Measurements from ENCODE around the gene ZNF764.

The ZNF764 gene

DNA sequence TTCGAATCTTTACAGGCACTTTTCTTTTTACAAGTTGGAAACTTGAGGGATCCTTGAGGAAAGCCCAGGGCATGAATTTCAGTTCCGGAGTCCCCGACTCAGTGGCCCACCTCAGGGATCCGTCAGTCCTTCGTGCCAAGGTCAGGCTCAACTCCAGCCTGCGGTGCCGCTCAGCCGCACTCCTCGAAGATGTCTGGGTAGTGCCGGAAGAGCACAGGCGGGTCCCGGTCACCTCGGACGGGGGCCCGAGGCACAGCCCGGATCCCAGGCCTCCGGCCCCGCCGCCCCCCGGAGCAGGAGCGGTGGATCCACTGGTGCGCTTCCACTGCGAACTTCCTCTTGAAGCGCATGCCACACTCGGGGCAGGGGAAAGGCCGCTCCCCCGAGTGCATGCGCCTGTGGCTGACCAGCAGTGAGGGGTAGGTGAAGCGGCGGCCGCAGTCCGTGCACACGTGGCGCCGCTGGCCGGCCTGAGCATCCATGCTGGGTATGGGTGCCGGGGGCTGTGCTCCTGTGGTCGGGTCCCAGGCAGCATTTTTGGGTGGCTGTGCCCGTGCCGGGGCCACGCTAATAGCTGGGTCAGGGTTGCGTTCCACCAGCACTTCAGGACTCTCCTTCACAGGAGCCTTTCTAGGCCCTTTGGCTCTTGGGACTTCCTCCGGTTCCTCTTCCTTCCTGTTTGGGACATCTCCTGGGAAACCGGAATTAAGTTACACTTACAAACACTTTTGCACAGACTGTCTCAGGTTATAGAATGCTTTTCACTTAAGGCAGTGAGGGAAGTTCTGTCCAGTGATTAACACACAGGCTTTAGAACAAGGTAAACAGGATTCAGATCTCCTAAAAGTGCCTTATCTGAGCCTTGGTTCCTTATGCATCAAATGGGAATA, 11.8 kb upstream of the ZNF764 start:
- no peak for DNase-seq

DNA sequence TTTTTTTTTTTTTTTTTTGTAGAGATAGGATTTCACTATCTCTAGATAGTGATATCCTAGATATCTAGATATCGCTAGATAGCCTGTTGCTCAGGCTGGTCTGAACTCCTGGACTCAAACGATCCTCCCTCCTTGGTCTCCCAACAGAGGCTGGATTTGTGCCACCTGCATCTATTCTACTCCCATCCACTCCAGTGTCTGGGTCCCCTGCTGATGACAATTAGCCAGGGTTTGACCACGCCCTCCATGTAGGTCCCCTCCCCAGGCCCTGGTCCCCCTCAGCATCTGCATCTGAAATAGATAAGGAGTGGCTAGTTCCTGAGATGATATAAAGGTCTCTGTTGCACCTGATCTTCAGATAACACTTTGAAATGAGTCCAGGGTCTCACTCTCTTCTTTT, 11.1 kb upstream of the ZNF764 start:
- no peak for DNase-seq

DNA sequence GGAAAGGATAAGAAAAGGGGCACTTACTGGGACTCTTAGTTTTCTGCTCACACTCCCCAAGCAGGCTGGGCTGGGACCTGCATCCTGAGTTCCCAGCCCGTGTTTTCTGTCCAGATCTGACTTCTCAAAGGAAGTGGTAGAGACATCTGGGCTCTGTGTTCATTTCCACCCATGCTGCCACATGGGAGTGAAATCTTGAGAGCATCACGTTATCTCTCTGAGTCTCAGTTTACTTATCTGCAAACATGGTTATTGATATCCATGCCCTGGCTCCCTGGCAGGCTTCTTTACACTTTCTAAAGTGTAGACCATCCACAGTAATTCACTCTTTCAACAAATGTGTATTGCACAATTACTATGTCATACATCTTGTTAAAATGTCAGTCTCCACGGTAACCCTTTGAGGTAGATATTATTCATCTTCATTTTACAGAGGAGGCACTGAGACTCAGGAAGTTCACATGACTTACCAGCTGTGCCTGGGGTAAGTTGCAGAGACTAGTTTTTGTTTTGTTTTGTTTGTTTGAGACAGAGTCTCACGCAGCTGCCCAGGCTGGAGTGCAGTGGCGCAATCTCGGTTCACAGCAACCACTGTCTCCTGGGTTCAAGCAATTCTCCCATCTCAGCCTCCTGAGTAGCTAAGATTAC, 9.9 kb upstream of the ZNF764 start:
- no peak for DNase-seq

DNA sequence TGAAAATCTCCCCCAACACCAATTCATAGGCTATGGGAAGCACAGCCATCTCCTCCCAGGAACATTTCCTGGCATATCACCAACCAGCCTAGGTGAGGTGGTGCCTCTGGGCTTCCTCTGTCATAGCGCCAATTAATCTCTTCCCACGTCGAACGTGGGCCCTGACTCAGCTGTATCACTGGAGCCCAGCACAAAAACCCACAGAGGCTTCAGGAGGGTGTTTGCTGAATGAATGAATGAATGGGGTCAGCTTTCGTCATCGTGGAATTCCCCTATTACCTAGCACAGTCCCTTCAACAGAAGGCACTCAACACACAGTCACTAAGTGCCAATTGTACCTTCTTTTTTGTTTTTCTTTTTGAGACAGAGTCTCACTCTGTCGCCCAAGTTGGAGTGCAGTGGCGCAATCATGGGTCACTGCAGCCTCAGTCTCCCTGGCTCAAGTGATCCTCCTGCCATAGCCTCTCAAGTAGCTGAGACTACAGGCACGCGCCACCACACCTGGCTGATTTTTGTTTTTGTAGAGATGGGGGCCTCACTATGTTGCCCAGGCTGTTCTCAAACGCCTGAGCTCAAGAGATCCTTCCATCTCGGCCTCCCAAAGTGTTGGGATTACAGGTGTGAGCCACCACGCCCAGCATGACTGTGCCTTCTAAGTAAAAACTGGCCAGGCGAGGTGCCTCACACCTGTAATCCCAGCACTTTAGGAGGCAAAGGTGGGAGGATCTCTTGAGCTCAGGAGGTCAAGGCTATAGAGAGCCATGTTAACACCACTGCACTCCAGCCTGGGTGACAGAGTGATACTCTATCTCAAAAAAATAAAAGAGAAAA, 9.2 kb upstream of the ZNF764 start:
- DNase-seq = no peak

DNA sequence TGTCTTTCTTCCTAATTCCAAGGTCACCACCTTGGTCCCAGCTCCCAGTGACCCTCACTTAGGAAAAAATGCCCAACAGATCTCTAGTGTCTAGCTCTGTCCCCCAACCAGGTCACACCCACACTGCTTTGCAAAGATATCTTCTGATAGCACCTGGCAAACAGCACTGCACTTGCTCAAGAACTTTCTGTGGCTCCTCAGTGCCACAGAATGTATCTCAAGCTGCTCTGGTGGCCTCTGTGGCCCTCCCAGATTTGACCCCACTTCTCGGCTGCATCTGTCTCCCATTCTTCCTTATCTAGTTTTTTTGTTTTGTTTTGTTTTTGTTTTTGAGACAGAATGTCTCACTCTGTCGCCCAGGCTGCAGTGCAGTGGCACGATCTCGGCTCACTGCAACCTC, 8.4 kb upstream of the ZNF764 start:
- no peak for DNase-seq

DNA sequence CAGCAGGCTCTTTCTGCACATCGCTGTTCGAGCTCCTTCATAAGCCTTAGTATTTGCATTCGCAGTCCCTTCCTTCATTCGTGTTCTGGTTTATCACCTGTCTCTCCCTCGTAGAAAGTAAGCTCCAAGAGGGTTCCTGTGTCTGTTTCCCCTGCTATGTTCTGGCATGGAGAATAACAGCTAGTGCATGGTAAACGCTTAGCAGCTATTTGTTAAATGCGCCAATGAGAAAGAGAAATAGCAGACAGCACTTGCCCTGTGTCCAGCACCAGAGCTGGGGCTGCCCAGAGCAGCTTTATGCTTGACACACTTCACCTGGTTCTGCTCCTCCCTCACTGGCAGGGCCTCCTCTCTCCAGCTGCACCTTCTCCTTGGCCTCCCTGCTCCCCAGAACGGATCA, 7.8 kb upstream of the ZNF764 start:
- no peak for DNase-seq

DNA sequence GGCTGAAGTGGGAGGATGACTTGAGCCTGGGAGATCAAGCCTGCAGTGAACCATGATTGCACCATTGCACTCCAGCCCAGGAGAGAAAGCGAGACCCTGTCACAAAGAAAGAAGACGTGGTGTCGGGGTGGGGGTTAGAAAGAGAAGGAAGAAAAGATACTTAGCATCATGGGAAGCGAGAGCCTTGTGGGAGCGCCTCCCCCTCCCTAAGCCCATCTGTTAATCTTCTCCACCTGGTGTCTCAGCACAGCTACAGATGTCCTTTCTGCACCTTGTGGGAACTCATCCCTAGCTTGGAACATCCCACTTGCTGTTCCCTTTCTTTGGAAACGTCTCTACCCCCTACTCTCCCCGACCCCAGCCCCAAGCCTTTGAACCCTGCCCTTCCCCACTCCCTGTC, 7.4 kb upstream of the ZNF764 start:
- no peak for DNase-seq

DNA sequence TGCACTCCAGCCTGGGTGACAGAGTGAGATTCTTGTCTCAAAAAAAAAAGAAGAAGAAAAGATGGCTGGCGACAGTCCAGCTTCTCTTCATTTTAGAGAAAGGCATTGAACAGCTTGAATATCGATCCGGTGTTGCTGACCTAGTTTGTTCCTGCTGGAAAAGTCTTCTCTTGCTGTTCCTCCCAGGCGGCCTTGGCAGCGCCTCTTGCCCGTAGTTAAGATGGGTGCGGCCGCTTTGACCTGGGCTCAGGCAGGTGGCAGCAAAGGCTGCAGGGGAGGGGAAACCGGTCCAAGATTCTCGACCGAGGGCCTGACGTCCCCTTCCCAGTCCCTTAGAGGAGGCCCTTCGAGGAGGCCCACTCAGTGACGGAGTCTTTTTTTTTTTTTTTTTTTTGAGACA, 3.8 kb upstream of the ZNF764 start:
- DNase-seq = no peak

DNA sequence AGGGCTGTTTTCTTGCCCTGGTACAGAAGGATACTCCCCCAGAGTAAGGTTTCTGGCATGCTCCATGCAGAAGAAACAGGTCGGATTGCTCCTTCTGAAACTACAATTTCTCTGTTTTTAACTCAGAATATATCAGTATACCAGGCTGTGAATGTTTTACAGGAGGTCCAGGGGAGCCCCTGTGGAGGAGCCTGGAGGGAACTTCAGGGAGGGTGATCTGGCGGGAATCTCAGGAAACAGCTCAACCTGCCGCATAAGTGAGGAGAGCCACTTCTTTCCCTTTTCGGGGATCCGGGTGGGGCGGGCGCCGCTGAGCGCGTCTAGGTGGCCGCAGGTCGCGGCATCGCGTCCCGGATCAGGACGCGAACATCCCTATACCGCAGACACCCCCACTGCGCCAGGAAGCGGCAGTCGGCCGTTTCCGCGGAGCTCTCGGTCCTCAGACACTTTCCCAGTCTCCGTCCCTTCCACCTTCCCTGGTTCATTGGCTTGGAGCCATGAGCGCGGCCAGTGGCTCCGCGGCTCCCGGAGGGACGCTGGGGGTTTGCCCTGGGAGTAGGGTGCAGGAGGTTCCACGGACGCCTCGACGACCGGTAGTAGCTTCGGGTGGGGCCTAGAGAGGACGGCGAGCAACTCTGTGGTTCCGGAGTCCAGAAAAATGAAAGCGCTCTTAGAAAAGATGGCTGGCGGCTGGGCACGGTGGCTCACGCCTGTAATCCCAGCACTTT, 3.1 kb upstream of the ZNF764 start:
- no peak for DNase-seq

DNA sequence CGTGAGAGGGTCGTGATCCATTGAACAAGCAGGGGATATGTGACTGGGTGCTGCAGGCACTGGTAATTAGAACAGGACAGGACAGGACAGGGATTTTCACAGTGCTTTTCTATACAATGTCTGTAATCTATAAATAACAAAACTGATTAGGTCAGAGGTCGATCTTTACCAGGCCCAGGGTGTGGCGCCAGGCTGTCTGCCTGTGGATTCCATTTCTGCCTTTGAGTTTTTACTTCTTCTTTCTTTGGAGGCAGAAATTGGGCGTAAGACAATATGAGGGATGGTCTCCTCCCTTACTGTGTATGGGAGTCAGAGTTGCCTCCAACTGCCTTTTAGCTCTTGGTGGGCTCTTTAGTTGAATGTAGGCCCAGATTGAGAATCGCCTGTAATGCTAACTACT, 1.5 kb upstream of the ZNF764 start:
- DNase-seq = no peak

DNA sequence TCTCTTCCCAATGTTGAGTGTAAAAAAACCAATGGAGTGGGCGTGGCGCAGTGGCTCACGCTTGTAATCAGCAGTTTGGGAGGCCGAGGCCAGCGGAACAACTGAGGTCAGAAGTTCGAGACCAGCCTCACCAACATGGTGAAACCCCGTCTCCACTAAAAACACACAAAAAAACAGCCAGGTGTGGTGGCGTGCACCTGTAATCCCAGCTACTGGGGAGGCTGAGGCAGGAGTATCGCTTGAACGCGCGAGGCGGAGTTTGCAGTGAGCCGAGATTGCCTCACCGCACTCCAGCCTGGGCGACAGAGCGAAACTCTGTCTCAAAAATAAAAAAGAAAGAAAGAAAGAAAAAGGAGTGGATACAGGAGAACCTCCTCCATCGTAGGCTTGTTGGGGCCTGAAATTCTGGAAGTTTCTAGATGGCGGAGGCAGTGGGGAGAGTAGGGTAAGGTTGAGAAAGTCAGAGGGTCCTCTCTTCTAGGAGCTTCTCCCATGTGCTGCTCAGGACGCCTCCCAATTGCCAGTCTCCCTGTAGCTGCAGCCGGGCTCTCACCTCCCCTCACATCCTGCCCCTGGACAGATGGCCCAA, 709 bp upstream of the ZNF764 start:
- DNase-seq = no peak

DNA sequence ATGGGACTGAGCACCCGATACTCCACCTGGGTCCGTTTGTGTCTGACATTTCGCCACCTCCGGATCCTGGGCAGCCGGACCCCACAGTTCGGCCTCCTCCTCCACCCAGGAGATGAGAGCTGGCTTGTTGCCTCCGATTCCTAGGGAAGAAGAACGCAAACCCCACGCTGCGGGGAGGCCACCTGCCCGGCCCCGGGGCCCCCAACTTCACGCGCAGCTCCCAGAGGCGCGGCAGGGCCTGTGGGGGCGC, 542 bp downstream of the ZNF764 start:
- DNase-seq = no peak

DNA sequence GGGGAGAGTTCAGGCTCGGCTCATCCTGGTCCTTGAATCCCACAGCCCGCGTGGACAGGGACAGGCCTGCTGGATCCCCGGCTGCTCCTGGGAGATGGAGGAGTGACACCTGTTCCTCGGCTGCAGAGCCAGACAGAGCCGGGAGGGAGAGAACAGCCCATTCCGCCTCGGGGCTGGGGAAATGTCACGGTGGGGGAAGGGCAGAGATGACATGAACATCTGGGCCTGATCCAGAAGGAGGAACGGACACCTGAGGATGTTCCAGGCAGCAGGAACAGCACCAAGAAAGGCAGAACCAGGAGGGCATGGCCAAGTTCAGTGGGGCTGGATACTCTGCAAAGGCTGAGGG, 2.1 kb downstream of the ZNF764 start:
- no peak for DNase-seq

DNA sequence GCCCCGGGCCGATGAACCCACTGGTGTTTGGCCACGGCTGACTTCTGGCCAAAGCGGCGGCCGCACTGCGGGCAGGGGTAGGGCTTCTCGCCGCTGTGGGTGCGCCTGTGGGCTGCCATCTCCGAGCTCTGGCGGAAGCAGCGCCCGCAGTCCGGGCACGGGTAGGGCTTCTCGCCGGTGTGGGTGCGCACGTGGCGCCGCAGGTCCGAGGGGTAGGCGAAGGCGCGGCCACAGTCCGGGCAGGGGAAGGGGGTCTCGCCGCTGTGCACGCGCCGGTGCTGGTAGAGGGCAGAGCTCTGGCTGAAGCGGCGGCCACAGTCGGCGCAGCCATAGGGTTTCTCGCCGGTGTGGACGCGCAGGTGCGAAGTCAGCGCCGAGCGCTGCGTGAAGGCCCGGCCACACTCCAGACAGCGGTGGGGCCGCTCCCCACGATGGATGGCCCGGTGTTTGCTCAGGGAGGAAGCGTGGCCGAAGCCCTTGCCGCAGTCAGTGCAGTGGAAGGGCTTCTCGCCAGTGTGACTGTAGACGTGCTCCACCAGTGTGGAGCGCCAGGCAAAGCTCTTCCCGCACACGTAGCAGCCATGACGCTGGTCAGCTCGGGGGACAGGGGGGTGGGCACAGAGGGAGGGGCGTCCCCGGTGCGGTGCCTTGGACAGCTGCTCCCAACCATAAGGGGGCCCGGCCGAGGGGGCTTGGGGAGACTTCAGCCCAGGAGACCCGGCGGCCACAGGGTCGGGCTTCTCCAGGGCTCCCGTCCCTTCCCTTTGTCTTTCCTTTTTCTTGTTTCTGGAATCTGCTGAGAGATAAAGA, 2.7 kb downstream of the ZNF764 start:
- no peak for DNase-seq

DNA sequence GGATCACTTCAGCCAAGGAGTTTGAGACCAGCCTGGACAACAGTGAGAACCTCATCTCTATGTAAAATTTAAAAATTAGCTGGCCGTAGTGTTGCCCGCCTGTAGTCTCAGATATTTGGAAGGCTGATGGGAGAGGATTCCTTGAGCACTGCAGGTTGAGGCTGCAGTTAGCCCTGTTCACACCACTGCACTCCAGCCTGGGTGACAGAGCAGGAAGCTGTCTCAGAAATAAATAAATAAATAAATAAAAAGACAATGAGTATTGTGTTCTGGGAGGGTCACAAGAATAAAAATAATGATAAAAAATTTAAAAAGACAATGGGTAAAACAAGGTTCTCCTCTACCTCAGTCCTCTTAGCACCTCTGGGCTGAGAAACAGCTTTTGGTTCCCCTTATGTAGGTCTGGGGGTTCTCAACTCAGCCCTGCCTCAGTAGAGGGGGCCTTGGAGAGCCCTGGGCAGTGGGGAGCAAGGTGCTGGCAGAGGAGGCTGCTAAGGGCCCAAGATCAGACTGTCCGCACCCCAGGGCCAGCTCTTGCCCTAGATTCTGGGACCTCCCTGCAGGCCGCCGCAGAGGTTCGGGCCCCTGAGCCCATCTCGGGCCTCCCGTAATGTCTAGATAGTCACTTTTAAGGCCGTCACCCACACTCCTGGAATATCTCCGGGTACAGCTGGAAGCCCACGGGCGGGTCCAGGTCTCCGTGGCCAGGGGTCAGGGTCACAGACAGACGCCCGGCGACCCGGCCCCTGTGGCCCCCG, 3.4 kb downstream of the ZNF764 start:
- no peak for DNase-seq

DNA sequence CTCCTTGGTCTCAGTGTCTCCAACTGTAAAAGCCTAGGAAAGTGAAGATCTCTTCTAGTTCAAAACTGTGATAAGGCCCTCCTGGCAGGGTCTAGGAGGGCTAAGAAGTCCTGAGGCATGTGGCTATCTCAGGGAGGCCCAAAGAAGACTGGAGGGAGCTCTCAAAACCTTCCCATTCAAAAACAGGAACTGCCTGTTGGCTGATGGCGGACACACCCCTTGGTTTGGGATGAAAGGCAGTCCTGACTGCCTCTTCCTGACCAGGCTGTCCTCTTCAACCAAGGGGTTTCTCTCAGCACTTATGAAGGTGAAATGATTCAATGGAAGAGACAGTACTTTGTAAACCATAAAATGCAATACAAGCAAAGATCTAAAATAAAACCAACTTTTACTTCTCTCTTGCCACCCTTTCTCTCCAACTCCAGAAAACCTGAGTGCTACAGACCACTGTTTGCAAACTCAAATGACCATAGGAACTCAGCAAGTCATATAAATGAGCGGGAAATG, 4.7 kb downstream of the ZNF764 start:
- no peak for DNase-seq

DNA sequence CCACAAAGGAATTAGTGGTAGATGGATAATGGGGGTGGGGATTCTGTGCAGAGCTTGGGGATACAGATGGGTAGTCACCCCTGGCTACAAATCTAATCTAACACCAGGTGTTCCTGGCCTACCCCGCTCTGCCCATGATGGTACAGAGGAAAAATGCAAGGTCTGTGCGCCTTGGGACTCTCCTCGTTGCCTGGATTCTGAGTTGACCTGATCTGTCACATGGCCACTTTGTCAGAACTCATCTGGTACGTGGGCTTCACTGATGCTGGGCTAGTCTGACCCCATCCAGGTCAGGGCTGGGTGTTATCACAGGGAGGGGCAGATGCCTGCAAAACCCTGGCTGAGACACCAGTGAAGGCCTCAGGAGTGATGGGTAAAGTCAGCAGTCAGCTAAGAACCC, 5.2 kb downstream of the ZNF764 start:
- no peak for DNase-seq

DNA sequence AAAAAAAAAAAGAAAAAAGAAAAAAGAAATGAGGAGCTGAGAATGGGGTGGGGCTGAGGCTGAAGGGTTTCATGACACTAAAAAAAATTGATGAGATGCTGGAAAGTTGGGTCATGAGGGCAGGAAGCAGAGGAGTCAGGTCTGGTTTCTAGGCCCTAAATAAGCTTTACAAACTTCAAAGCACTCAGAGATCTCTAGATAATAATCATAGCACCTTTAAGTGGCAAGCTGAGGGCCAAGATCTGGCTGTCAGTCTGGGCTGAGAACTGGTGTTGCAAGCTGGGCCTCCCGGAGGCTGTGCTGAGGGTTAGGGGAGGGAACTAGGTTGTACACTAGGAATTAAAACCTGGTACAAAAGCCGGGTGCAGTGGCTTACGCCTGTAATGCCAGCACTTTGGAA, 6.4 kb downstream of the ZNF764 start:
- DNase-seq = peak; percentile 77

DNA sequence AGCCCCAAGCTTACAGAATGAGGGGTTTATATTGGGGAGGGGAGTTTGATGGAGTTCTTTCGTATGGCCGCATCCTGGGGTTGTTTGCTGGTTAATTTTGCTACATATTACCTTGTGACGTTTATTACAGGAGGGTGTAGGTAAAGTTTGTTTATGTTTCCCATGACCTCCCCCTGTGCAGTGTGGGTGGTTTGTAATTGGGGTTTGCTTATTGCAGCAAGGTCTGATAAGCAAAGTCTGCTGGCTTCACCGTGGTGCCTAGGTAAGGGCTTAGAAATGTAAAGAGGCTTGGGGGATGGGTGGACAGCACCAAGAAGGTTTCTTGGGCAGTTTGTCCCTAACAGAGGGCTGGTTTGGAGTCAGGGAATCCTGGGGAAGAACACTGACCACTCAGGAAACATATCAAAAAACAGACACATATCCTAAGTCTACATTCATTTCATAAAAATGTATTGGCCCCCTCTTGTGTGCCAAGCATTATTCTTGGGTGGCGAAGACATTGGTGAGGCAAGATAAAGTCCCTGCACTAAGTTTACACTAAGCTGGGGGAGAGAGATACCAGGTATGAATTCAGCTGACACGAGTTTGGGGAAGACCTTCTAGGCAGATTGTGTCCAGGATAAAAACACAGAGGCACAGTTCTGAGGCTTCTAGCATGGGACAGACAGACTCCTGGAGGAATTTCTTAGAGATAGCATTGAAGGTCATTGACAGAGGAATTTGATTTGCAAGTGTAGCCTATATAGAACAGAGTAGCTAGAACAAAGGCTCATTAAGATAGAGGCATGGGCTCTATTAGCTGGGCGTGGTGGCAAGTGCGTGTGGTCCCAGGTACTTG, 9.5 kb downstream of the ZNF764 start:
- DNase-seq = no peak

DNA sequence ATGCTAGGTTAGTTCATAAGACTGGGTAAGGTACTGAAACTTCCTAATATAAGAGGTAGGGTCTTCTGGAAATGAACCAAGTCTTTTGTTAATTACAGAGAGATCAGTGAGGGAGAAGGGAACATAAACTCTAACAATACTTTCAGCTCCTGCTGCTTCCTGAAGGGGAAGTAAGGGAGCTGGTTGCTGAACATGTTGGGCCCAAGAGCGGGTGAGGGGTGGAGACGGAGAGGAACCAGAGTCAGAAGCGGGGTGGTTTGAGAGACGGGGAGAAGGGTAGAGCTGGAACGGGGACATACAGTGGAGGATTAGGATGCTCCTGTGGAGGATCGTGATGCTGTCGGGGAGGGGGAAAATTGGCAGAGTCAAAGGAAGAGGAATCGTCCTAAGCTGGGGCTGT, 12.1 kb downstream of the ZNF764 start:
- no peak for DNase-seq
